OCI-LY3 (cell line): Measurements from ENCODE around the gene ELOB.

Source experiments
- CTCF ChIP-seq: fragments of 200-600, 300-600 bp; sonication (generic); IDR thresholded peaks from 2 replicates; pipeline ENCODE4 v1.5.1; 2014; ENCODE audit warnings: antibody characterized with exemption, low read length, low read depth
- EZH2phosphoT487 ChIP-seq: fragments of 200-600 bp; shearing (Covaris generic); IDR thresholded peaks from 2 replicates; pipeline ENCODE4 v1.6.1; 2018; ENCODE audit warnings: antibody characterized with exemption, mixed run types, low read depth

DNA sequence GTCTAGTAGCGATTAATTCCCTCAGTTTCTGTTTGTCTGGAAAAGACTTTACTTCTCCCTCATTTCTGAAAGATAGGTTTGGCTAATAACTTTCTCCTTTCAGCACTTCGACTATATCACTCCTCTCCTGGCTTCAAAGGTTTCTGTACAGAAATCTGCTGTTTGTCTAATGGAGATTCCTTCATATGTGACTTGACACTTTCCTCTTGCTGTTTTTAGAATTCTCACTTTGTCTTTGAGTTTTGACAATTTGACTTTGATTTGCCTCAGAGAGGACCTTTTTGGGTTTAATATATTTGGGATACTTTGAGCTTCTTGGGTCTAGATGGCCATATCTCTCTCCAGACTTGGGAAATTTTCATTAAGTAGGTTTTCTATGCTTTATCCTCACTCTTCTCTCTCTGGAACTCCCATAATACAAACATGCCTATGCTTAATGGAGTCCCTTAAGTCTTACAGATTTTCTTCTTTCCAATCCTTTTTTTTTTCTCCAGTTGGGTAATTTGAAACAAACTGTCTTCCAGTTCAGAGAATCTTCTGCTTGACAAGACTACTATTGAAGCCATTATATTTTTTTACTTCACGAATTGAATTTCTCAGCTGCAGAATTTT, 32.2 kb upstream of the ELOB start:
- no peak for TF ChIP-seq CTCF
- no peak for TF ChIP-seq EZH2phosphoT487
